H1 (cell line): ENCODE data around the gene KCNA5. TPM values are rescaled to one million over a fixed set of nuclear protein-coding genes. Genes with fewer than 3 reads are reported as not detected.

Source experiments
- CTCF ChIA-PET: fragments of 300-600 bp; sonication (Branson Sonifier 250); formaldehyde crosslinking; loops from one replicate; lab custom pipeline; 2021; ENCODE audit not compliant: partially characterized antibody; lab: Charles Lee
- POLR2A ChIA-PET: fragments of 300-600 bp; sonication (Branson Sonifier 250); formaldehyde crosslinking; loops from one replicate; lab custom pipeline; 2021; ENCODE audit warnings: inconsistent platforms; ENCODE audit not compliant: partially characterized antibody; lab: Charles Lee
- DNase-seq, 2 experiments: peaks; one replicate each; pipeline versions ENCODE4 v3.0.0 to v3.0.0-alpha.2; 2010 to 2022; ENCODE audit warnings: low spot score in 2 of 2, low read depth in 1 of 2, mixed read lengths in 1 of 2
- FAIRE-seq: peaks from 2 replicates; lab custom pipeline; 2011; peaks lifted over from hg19 to GRCh38; lab: Jason Lieb, UNC
- H2AFZ ChIP-seq: 2 replicates; pipeline ENCODE4 v1.8.1; 2012; ENCODE audit warnings: low read length, inconsistent platforms
- H2AK5ac ChIP-seq: 2 replicates; pipeline ENCODE4 v1.6.1; 2013; ENCODE audit warnings: low read depth, low read length
- H2BK120ac ChIP-seq: replicated peaks from 2 replicates; pipeline ENCODE3; 2013; ENCODE audit warnings: low read depth, low read length, inconsistent platforms
- H2BK12ac ChIP-seq: 2 replicates; pipeline ENCODE4 v1.6.1; 2013; ENCODE audit warnings: low read depth, low read length
- H2BK15ac ChIP-seq: 2 replicates; pipeline ENCODE4 v1.6.1; 2013; ENCODE audit warnings: low read length
- H2BK20ac ChIP-seq: 2 replicates; pipeline ENCODE4 v1.6.1; 2013; ENCODE audit warnings: low read length
- H2BK5ac ChIP-seq: 2 replicates; pipeline ENCODE4 v1.6.1; 2013; ENCODE audit warnings: low read depth, low read length
- H3K14ac ChIP-seq: 2 replicates; pipeline ENCODE4 v1.6.1; 2013; ENCODE audit warnings: inconsistent platforms; ENCODE audit not compliant: insufficient read length
- H3K18ac ChIP-seq: 2 replicates; pipeline ENCODE4 v1.6.1; 2013; ENCODE audit warnings: low read length; ENCODE audit errors: extremely low read depth
- H3K23ac ChIP-seq: 2 replicates; pipeline ENCODE4 v1.6.1; 2013; ENCODE audit warnings: inconsistent platforms; ENCODE audit not compliant: insufficient read length
- H3K23me2 ChIP-seq: 2 replicates; pipeline ENCODE4 v1.6.1; 2013; ENCODE audit warnings: low read depth, low read length
- H3K27ac ChIP-seq: 2 replicates; pipeline ENCODE4 v1.6.1; 2011; ENCODE audit warnings: low read depth, low read length, inconsistent platforms
- H3K27me3 ChIP-seq, 4 experiments: replicated peaks in 1 of 4; 1 replicate in 1 of 4; 2 replicates in 3 of 4; pipeline versions ENCODE4 v1.6.1 to v1.8.1; 2011 to 2013; ENCODE audit warnings: low read length in 3 of 4, mild to moderate bottlenecking in 3 of 4, inconsistent platforms in 2 of 4, mixed read lengths in 2 of 4, moderate library complexity in 1 of 4; ENCODE audit not compliant: control insufficient read depth in 3 of 4, insufficient read depth in 3 of 4; ENCODE audit errors: extremely low read depth in 1 of 4
- H3K36me3 ChIP-seq, 4 experiments: 2 replicates each; pipeline versions ENCODE4 v1.6.1 to v1.8.1; 2011 to 2013; ENCODE audit warnings: mild to moderate bottlenecking in 4 of 4, low read length in 3 of 4, moderate library complexity in 2 of 4, control low read depth in 1 of 4, inconsistent platforms in 1 of 4; ENCODE audit not compliant: insufficient read depth in 4 of 4, control insufficient read depth in 2 of 4
- H3K4ac ChIP-seq: replicated peaks from 2 replicates; pipeline ENCODE3; 2013; ENCODE audit warnings: low read length, low read depth, mixed read lengths, inconsistent platforms; ENCODE audit not compliant: insufficient read length
- H3K4me1 ChIP-seq, 4 experiments: replicated peaks in 1 of 4; 1 replicate in 1 of 4; 2 replicates in 3 of 4; pipeline versions ENCODE4 v1.6.1 to v1.8.1; 2011 to 2013; ENCODE audit warnings: low read length in 3 of 4, inconsistent platforms in 2 of 4, mixed read lengths in 1 of 4; ENCODE audit not compliant: insufficient read depth in 4 of 4, control insufficient read depth in 3 of 4
- H3K4me2 ChIP-seq, 2 experiments: 2 replicates each; pipeline versions ENCODE4 v1.6.1 to v1.8.1; 2011 to 2013; ENCODE audit warnings: low read depth in 2 of 2, low read length in 2 of 2, control low read depth in 1 of 2, inconsistent platforms in 1 of 2, mild to moderate bottlenecking in 1 of 2; ENCODE audit not compliant: insufficient read depth in 1 of 2
- H3K4me3 ChIP-seq, 4 experiments: fragments of 200-600, 300-600 bp in 1 of 4; sonication (generic), shearing (Covaris generic), sonication (Bioruptor Twin) in 1 of 4; 2 replicates each; pipeline versions ENCODE4 v1.5.1 to v1.8.1; 2011 to 2016; ENCODE audit warnings: low read length in 4 of 4, low read depth in 3 of 4, control low read depth in 2 of 4, inconsistent platforms in 2 of 4, mild to moderate bottlenecking in 2 of 4, mixed read lengths in 1 of 4, moderate library complexity in 1 of 4; ENCODE audit not compliant: insufficient read depth in 2 of 4; ENCODE audit errors: extremely low read depth in 1 of 4
- H3K56ac ChIP-seq: replicated peaks from 2 replicates; pipeline ENCODE3; 2013; ENCODE audit warnings: low read depth, mild to moderate bottlenecking, mixed read lengths, low read length, inconsistent platforms; ENCODE audit not compliant: insufficient read length
- H3K79me1 ChIP-seq: 2 replicates; pipeline ENCODE4 v1.6.1; 2013; ENCODE audit warnings: low read depth, low read length, control low read depth
- H3K79me2 ChIP-seq, 2 experiments: 2 replicates each; pipeline versions ENCODE4 v1.6.1 to v1.8.1; 2012 to 2013; ENCODE audit warnings: low read length in 2 of 2, mild to moderate bottlenecking in 2 of 2, inconsistent platforms in 1 of 2; ENCODE audit not compliant: insufficient read depth in 2 of 2, control insufficient read depth in 1 of 2
- H3K9ac ChIP-seq, 4 experiments: replicated peaks in 1 of 4; 1 replicate in 1 of 4; 2 replicates in 3 of 4; pipeline versions ENCODE4 v1.6.1 to v1.8.1; 2011 to 2013; ENCODE audit warnings: low read depth in 3 of 4, low read length in 3 of 4, control low read depth in 2 of 4, mild to moderate bottlenecking in 2 of 4, moderate library complexity in 2 of 4, inconsistent platforms in 1 of 4; ENCODE audit errors: extremely low read depth in 1 of 4
- H3K9me3 ChIP-seq, 2 experiments: 2 replicates each; pipeline versions ENCODE4 v1.6.1 to v1.8.1; 2012 to 2013; ENCODE audit warnings: mild to moderate bottlenecking in 2 of 2, moderate library complexity in 2 of 2, control low read depth in 1 of 2, inconsistent platforms in 1 of 2, low read depth in 1 of 2, low read length in 1 of 2, mixed read lengths in 1 of 2; ENCODE audit not compliant: insufficient read depth in 2 of 2
- H4K20me1 ChIP-seq, 2 experiments: replicated peaks in 1 of 2; 2 replicates each; pipeline versions ENCODE3 to v1.8.1; 2011 to 2013; ENCODE audit warnings: inconsistent platforms in 2 of 2, low read length in 2 of 2, mild to moderate bottlenecking in 1 of 2; ENCODE audit not compliant: insufficient read depth in 2 of 2, control insufficient read depth in 1 of 2
- H4K5ac ChIP-seq: 2 replicates; pipeline ENCODE4 v1.6.1; 2013; ENCODE audit warnings: low read length, low read depth, mixed read lengths, inconsistent platforms; ENCODE audit not compliant: insufficient read length
- H4K8ac ChIP-seq: 2 replicates; pipeline ENCODE4 v1.8.0; 2013; ENCODE audit warnings: mild to moderate bottlenecking, moderate library complexity, low read length, inconsistent platforms; ENCODE audit not compliant: insufficient read depth; ENCODE audit errors: extremely low read depth
- H4K91ac ChIP-seq: replicated peaks from 2 replicates; pipeline ENCODE3; 2013; ENCODE audit warnings: low read length, mixed read lengths, inconsistent platforms; ENCODE audit not compliant: insufficient read length
- POU5F1 ChIP-seq: IDR thresholded peaks from 2 replicates; pipeline ENCODE4 v1.6.1; 2011; ENCODE audit warnings: low read depth, mild to moderate bottlenecking, low read length, moderate library complexity
- SIX5 ChIP-seq: IDR thresholded peaks from 2 replicates; pipeline ENCODE4 v1.6.1; 2011; ENCODE audit warnings: mild to moderate bottlenecking, low read depth, low read length
- SUZ12 ChIP-seq: fragments of 200-600 bp; sonication (generic); IDR thresholded peaks from 2 replicates; pipeline ENCODE4 v1.6.1; 2012; ENCODE audit warnings: mild to moderate bottlenecking, inconsistent platforms, low read length, moderate library complexity, mixed read lengths
- TAF1 ChIP-seq: IDR thresholded peaks from 2 replicates; pipeline ENCODE4 v1.6.1; 2011; ENCODE audit warnings: mild to moderate bottlenecking, low read depth, low read length
- WGBS, 2 experiments: shearing (Covaris generic) in 1 of 2; methylation state at CpG; one replicate each; pipeline versions ENCODE4 v1.1.6 to v1.1.7; 2013 to 2015; ENCODE audit warnings: low lambda C conversion rate in 2 of 2, mixed read lengths in 2 of 2, inconsistent platforms in 1 of 2, low coverage in 1 of 2, missing lambda C conversion rate in 1 of 2; ENCODE audit not compliant: insufficient replicate concordance in 2 of 2, insufficient coverage in 1 of 2, insufficient read length in 1 of 2; ENCODE audit errors: extremely low coverage in 1 of 2, missing lambda C conversion rate in 1 of 2; 5-methylcytosine and 5-hydroxymethylcytosine counted together
- polyA plus RNA-seq, 7 experiments: library from polyadenylated mRNA; depleted of rRNA in 3 of 7; stranded (reverse) in 5 of 7; unstranded in 2 of 7; fragments of >200 nt in 5 of 7; fragments of 200-250 nt in 2 of 7; gene quantifications; 1 replicate in 5 of 7; 2 replicates in 1 of 7; 4 replicates in 1 of 7; pipeline versions ENCODE4 v1.2.1 to v1.2.3, GENCODE V29; 2011 to 2013; ENCODE audit warnings: missing spikeins in 2 of 7, mixed read lengths in 2 of 7
- total RNA-seq: library from RNA; stranded (reverse); fragmentation: NEBNext Ultra II Directional; extraction: Animal tissue kit (Norgen Biotek cat#: 25700); gene quantifications from 2 replicates; pipeline ENCODE4 v1.2.1, GENCODE V29; 2021
- TF ChIP-seq, protein P1 (sequence below): IDR thresholded peaks from 2 replicates; pipeline ENCODE4 v1.6.1; 2012; ENCODE audit warnings: inconsistent platforms

KCNA5 gene
- total and polyA plus RNA-seq, 2 of the 8 experiments (the other 6 are each of a cell fraction or from before 2014, with no cell fraction given), result 0.20 to 0.29 TPM

DNA sequence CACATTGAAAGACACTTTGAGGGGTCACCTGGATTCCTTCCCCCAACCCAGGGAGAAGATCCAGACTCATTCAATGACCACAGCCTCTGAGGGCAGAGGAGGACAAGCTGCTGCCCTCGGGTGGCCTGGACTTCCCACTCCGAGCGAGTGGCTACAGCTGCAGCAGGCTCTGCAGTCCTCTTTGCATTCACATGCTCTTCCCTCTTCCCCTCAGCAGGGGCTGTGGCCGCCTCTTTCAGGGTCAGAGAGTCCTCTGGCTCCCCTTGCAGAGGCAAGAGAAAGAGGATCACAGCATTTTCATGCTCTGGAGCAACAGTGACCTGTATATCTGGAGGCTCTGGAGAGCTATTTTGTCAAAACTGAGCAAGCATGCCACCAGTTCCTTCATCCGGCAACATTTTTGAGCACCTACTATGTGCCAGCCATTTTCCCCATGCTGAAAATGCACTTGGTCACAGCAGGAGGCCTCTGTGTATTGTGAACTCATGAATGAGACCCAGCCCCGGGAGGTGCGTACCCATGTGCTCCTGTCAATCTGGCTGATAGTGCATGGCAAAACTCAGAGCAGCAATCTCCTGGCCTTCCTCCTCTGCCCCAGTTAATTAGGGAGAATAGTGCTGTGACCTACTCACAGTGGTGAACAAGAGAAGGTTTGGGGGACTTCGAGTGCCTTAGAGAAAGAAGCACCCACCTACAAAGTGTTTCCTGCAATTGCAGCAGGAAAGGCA lies 42.9 kb upstream of the KCNA5 start:
- H2BK120ac ChIP-seq, result no peak overlapping the region
- H2BK12ac ChIP-seq, result no peak overlapping the region
- CTCF ChIA-PET, result interaction anchor here (0.8 to 3.6 kb wide), 25 partner anchors 13 to 198 kb away, joined by 3 to 76 read pairs (median 4); partner anchors contain the start of gene KCNA1
- TF ChIP-seq TAF1 (no peak), SIX5 (no peak), SUZ12 (no peak), POU5F1 (no peak)
- TF ChIP-seq, protein P1, sequence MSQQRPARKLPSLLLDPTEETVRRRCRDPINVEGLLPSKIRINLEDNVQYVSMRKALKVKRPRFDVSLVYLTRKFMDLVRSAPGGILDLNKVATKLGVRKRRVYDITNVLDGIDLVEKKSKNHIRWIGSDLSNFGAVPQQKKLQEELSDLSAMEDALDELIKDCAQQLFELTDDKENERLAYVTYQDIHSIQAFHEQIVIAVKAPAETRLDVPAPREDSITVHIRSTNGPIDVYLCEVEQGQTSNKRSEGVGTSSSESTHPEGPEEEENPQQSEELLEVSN, result no peak
- no peak overlapping the region for H3K18ac ChIP-seq
- no peaks in the 10 kb centered on the region for H4K20me1 ChIP-seq
- no peak overlapping the region for H4K8ac ChIP-seq
- no peaks in the 10 kb centered on the region for H3K23me2 ChIP-seq
- no peak overlapping the region for H4K5ac ChIP-seq
- no peak overlapping the region for H3K4me3 ChIP-seq
- POLR2A ChIA-PET, result interaction anchor here (0.5 to 0.7 kb wide), 2 partner anchors 182 to 671 kb away, joined by 3 read pairs; no protein-coding TSS in a partner anchor
- no peak for FAIRE-seq
- peaks cover 0 to 7% (median 0%) of the 10 kb centered on the region in 4 experiments; a peak in 1 of 7 replicates for H3K4me1 ChIP-seq
- H3K79me1 ChIP-seq, result no peaks in the 10 kb centered on the region
- no peak overlapping the region for H3K56ac ChIP-seq
- H2BK20ac ChIP-seq, result no peak overlapping the region
- no peak overlapping the region for H3K14ac ChIP-seq
- H3K4ac ChIP-seq, result no peak overlapping the region
- no peaks in the 10 kb centered on the region for H3K36me3 ChIP-seq
- no peak overlapping the region for H3K23ac ChIP-seq
- no peak for DNase-seq
- H3K27ac ChIP-seq, result no peak overlapping the region
- H3K79me2 ChIP-seq, result no peaks in the 10 kb centered on the region
- no peak overlapping the region for H4K91ac ChIP-seq
- H2AK5ac ChIP-seq, result no peak overlapping the region
- H3K9ac ChIP-seq, result no peak overlapping the region
- H3K4me2 ChIP-seq, result no peak overlapping the region
- no peak overlapping the region for H2AFZ ChIP-seq
- no peaks in the 10 kb centered on the region; a peak in 1 of 7 replicates for H3K27me3 ChIP-seq
- H3K9me3 ChIP-seq, result no peaks in the 10 kb centered on the region
- H2BK15ac ChIP-seq, result no peak overlapping the region
- no peak overlapping the region for H2BK5ac ChIP-seq
- 90% methylated on average over 8 of the region's 8 CpGs; no CpG with 5 or more reads in 1 of the 2 experiments for WGBS, 2 experiments
